DND-41 (cell line): Measurements from ENCODE around the gene ZNF19.

Source experiments
- ATAC-seq: fragments of 200-7000 bp; cut with Tn5 transposase; 3 replicates; pipeline ENCODE4 v1.9.1; 2021; ENCODE audit warnings: low read depth; ENCODE audit not compliant: insufficient read depth
- DNase-seq: peaks from one replicate; pipeline ENCODE4 v3.0.0-alpha.2; 2020
- H2AFZ ChIP-seq: 2 replicates; pipeline ENCODE4 v1.6.0; 2012; ENCODE audit warnings: low read depth, low read length
- H3K27ac ChIP-seq: 2 replicates; pipeline ENCODE4 v1.5.1; 2012; ENCODE audit warnings: low read length, inconsistent platforms
- H3K27me3 ChIP-seq: fragments of 200-600 bp; sonication (generic); 2 replicates; pipeline ENCODE4 v1.6.0; 2012; ENCODE audit warnings: low read length, mild to moderate bottlenecking, inconsistent platforms; ENCODE audit not compliant: insufficient read depth, poor library complexity
- H3K36me3 ChIP-seq: 2 replicates; pipeline ENCODE4 v1.5.1; 2012; ENCODE audit warnings: low read length, inconsistent platforms; ENCODE audit not compliant: insufficient read depth
- H3K4me1 ChIP-seq: 2 replicates; pipeline ENCODE4 v1.5.1; 2012; ENCODE audit warnings: mild to moderate bottlenecking, low read length; ENCODE audit not compliant: insufficient read depth
- H3K4me2 ChIP-seq: 2 replicates; pipeline ENCODE4 v1.6.0; 2012; ENCODE audit warnings: mild to moderate bottlenecking, moderate library complexity, low read length, inconsistent platforms; ENCODE audit not compliant: insufficient read depth
- H3K4me3 ChIP-seq, 2 experiments: fragments of 200-600 bp in 1 of 2; shearing (Covaris generic) in 1 of 2; 2 replicates each; pipeline ENCODE4 v1.5.1; 2012 to 2016; ENCODE audit warnings: inconsistent platforms in 2 of 2, low read length in 2 of 2, mild to moderate bottlenecking in 2 of 2, low read depth in 1 of 2, moderate library complexity in 1 of 2
- H3K79me2 ChIP-seq: 2 replicates; pipeline ENCODE4 v1.6.0; 2012; ENCODE audit warnings: low read length, inconsistent platforms; ENCODE audit not compliant: insufficient read depth
- H3K9ac ChIP-seq: 2 replicates; pipeline ENCODE4 v1.6.0; 2012; ENCODE audit warnings: low read depth, mild to moderate bottlenecking, inconsistent platforms, low read length, moderate library complexity
- H3K9me3 ChIP-seq: 2 replicates; pipeline ENCODE4 v1.5.1; 2012; ENCODE audit warnings: low read length, moderate library complexity, mild to moderate bottlenecking, inconsistent platforms; ENCODE audit not compliant: insufficient read depth, severe bottlenecking
- H4K20me1 ChIP-seq: 2 replicates; pipeline ENCODE4 v1.6.0; 2012; ENCODE audit warnings: low read length; ENCODE audit not compliant: insufficient read depth
- CTCF ChIP-seq: IDR thresholded peaks from 2 replicates; pipeline ENCODE4 v1.5.1; 2012; ENCODE audit warnings: borderline replicate concordance, low read length, moderate library complexity, mild to moderate bottlenecking; ENCODE audit not compliant: poor library complexity, severe bottlenecking; ENCODE audit errors: extremely low read depth
- EZH2 ChIP-seq: IDR thresholded peaks from 3 replicates; pipeline ENCODE4 v1.6.1; 2012; ENCODE audit warnings: borderline replicate concordance, low read depth, mild to moderate bottlenecking, moderate library complexity, low read length, inconsistent platforms; ENCODE audit not compliant: severe bottlenecking

Gene ZNF19

GRCh38 chr16:71426880-71427615 lies 62.1 kb downstream of the ZNF19 start:
- H3K9me3 ChIP-seq: no peaks in the 10 kb centered on the region
- H2AFZ ChIP-seq: no peak overlapping the region
- no peak overlapping the region for H3K9ac ChIP-seq
- no peak for DNase-seq
- H3K36me3 ChIP-seq: no peaks in the 10 kb centered on the region
- ATAC-seq: no peak
- no peak overlapping the region for H3K4me2 ChIP-seq
- no peaks in the 10 kb centered on the region for H3K79me2 ChIP-seq
- H3K4me3 ChIP-seq: no peak overlapping the region
- TF ChIP-seq CTCF (no peak), EZH2 (no peak)
- no peaks in the 10 kb centered on the region for H3K4me1 ChIP-seq
- H4K20me1 ChIP-seq: no peaks in the 10 kb centered on the region
- H3K27me3 ChIP-seq: no peaks in the 10 kb centered on the region
- H3K27ac ChIP-seq: no peak overlapping the region

GRCh38 chr16:71426069-71426879 lies 62.9 kb downstream of the ZNF19 start:
- Histone ChIP-seq H3K4me3 (no peak overlapping the region), H2AFZ (no peak overlapping the region), H3K4me2 (no peak overlapping the region), H3K9ac (no peak overlapping the region), H3K9me3 (no peaks in the 10 kb centered on the region), H3K4me1 (no peaks in the 10 kb centered on the region), H3K79me2 (no peaks in the 10 kb centered on the region), H3K36me3 (no peaks in the 10 kb centered on the region), H3K27ac (no peak overlapping the region), H4K20me1 (no peaks in the 10 kb centered on the region), H3K27me3 (no peaks in the 10 kb centered on the region)
- TF ChIP-seq CTCF: no peak
- no peak for TF ChIP-seq EZH2
- no peak for ATAC-seq
- no peak for DNase-seq

- no peaks in the 10 kb centered on the region for H3K27me3 ChIP-seq
- ATAC-seq (no peak), DNase-seq (no peak)
- H3K79me2 ChIP-seq: no peaks in the 10 kb centered on the region
- TF ChIP-seq CTCF: no peak
- TF ChIP-seq EZH2: no peak
- H3K9me3 ChIP-seq: no peaks in the 10 kb centered on the region
- no peak overlapping the region for H3K4me3 ChIP-seq
- H3K27ac ChIP-seq: no peak overlapping the region
- no peaks in the 10 kb centered on the region for H4K20me1 ChIP-seq
- H3K9ac ChIP-seq: no peak overlapping the region
- no peaks in the 10 kb centered on the region for H3K36me3 ChIP-seq
- no peaks in the 10 kb centered on the region for H3K4me1 ChIP-seq
- no peak overlapping the region for H2AFZ ChIP-seq
- no peak overlapping the region for H3K4me2 ChIP-seq
Measured at GRCh38 chr16:71425746-71426068, 63.4 kb downstream of the ZNF19 start.
